ENCODE measurements around the gene CCDC69. TPM values are rescaled to one million over a fixed set of nuclear protein-coding genes. Genes with fewer than 3 reads are reported as not detected.

The CCDC69 gene
- polyA plus RNA-seq, 2 of the 4 experiments (the other 2 are of a cell fraction) = 2.9 to 3.0 TPM

- Histone ChIP-seq H3K27ac (no peak overlapping the region), H3K9me3 (no peaks in the 10 kb centered on the region), H3K4me2 (no peak overlapping the region), H3K4me1 (peaks cover 4% of the 10 kb centered on the region; the same call in 1 of the 3 replicates), H3K4me3 (no peak overlapping the region)
- TF ChIP-seq HMGXB4 (CRISPR knock-in tag; IDR thresholded peaks at IDR 0.05; ENCODE audit: borderline replicate concordance) (no peak), REST (IDR thresholded peaks at IDR 0.05) (no peak), HOXB13 (CRISPR knock-in tag; IDR thresholded peaks at IDR 0.05; ENCODE audit: low read depth) (no peak), ESRRA (IDR thresholded peaks at IDR 0.05; ENCODE audit: borderline replicate concordance, low read length) (no peak), EHMT2 (IDR thresholded peaks at IDR 0.05; ENCODE audit: low read depth) (no peak), KDM1A (IDR thresholded peaks at IDR 0.05; ENCODE audit: low read depth) (no peak), RARB (CRISPR knock-in tag; IDR thresholded peaks at IDR 0.05) (no peak), KDM5A (IDR thresholded peaks at IDR 0.05) (no peak)
- DNase-seq (ENCODE audit: low read depth in 1 of 2, low spot score in 1 of 2) (no peak), FAIRE-seq (no peak), ATAC-seq (no peak)
- CTCF ChIA-PET = no interaction called here
- 38% methylated on average over 10 of the region's 10 CpGs for WGBS (ENCODE audit: missing lambda C conversion rate)
- POLR2A ChIA-PET = no interaction called here
These were observed 18.5 kb downstream of the CCDC69 start for GRCh38 chr5:151205411-151205810.

- FAIRE-seq (no peak), DNase-seq (ENCODE audit: low read depth in 1 of 2, low spot score in 1 of 2) (no peak), ATAC-seq (no peak)
- H3K4me1 ChIP-seq = peaks cover 4% of the 10 kb centered on the region; the same call in 1 of the 3 replicates
- H3K9me3 ChIP-seq = no peaks in the 10 kb centered on the region
- H3K27ac ChIP-seq = no peak overlapping the region
- ChIA-PET POLR2A (no interaction called here), CTCF (no interaction called here)
- H3K4me2 ChIP-seq = no peak overlapping the region
- H3K4me3 ChIP-seq = no peak overlapping the region
- WGBS (ENCODE audit: missing lambda C conversion rate) = 63% methylated on average over 5 of the region's 5 CpGs
- TF ChIP-seq JUN (IDR thresholded peaks at IDR 0.05) (no peak), RCOR1 (IDR thresholded peaks at IDR 0.05; ENCODE audit: low read depth, low read length) (no peak), ATOH8 (CRISPR knock-in tag; IDR thresholded peaks at IDR 0.05; ENCODE audit: low read depth) (no peak), ESRRA (IDR thresholded peaks at IDR 0.05; ENCODE audit: borderline replicate concordance, low read length) (no peak), E2F6 (IDR thresholded peaks at IDR 0.05; ENCODE audit: borderline replicate concordance, low read depth) (no peak), POLR2A (IDR thresholded peaks at IDR 0.05; ENCODE audit: low read length) (no peak), CBX8 (IDR thresholded peaks at IDR 0.05) (no peak), ELK1 (IDR thresholded peaks at IDR 0.05; ENCODE audit: low read depth, low read length) (no peak), HES2 (IDR thresholded peaks at IDR 0.05) (no peak), HOXA7 (CRISPR knock-in tag; IDR thresholded peaks at IDR 0.05) (no peak), RARB (CRISPR knock-in tag; IDR thresholded peaks at IDR 0.05) (no peak), RNF2 (IDR thresholded peaks at IDR 0.05; ENCODE audit: borderline replicate concordance, low read depth) (no peak), NPAS2 (CRISPR knock-in tag; IDR thresholded peaks at IDR 0.05; ENCODE audit: borderline replicate concordance) (no peak), MAFK (IDR thresholded peaks at IDR 0.05; ENCODE audit: partially characterized antibody) (no peak), FOXS1 (CRISPR knock-in tag; IDR thresholded peaks at IDR 0.05) (no peak), FOSB (CRISPR knock-in tag; IDR thresholded peaks at IDR 0.05) (no peak)
These were observed 19.8 kb downstream of the CCDC69 start for GRCh38 chr5:151204051-151204450.
